Natural killer cell treated with Interleukin-12 subunit alpha and Interleukin-12 subunit beta and Interleukin-15 and Interleukin-18, amount 100 ng/mL, for 72 hours (primary cell): ENCODE data around the gene FEV. TPM values are rescaled to one million over a fixed set of nuclear protein-coding genes. Genes with fewer than 3 reads are reported as not detected.

ENCODE experiments used
- ATAC-seq, 2 donors: fragments of 150-1000 bp; cut with Tn5 transposase in 1 of 2; sonication (Bioruptor Pico), chemical (Tn5 transposase) in 1 of 2; 2 replicates each; pipeline ENCODE4 v1.10.0; 2021
- DNase-seq: peaks from one replicate; pipeline ENCODE4 v3.0.0; 2022; ENCODE audit warnings: low spot score
- H3K27ac Mint-ChIP-seq, 2 donors: 1 replicate in 1 of 2; 2 replicates in 1 of 2; pipeline ENCODE4 v1.8.0; 2022; ENCODE audit warnings: mixed read lengths in 2 of 2, mild to moderate bottlenecking in 1 of 2, moderate library complexity in 1 of 2
- H3K27me3 Mint-ChIP-seq, 2 donors: 1 replicate in 1 of 2; 2 replicates in 1 of 2; pipeline ENCODE4 v1.8.0; 2022; ENCODE audit warnings: mixed read lengths in 2 of 2
- H3K36me3 Mint-ChIP-seq: one replicate; pipeline ENCODE4 v1.8.0; 2022; ENCODE audit warnings: mixed read lengths
- H3K4me1 Mint-ChIP-seq, 2 donors: 1 replicate in 1 of 2; 2 replicates in 1 of 2; pipeline ENCODE4 v1.8.0; 2022; ENCODE audit warnings: low read depth in 2 of 2, mixed read lengths in 2 of 2, mild to moderate bottlenecking in 1 of 2
- H3K4me3 Mint-ChIP-seq: one replicate; pipeline ENCODE4 v1.8.0; 2022; ENCODE audit warnings: mixed read lengths
- H3K9me3 Mint-ChIP-seq: 2 replicates; pipeline ENCODE4 v1.8.0; 2022; ENCODE audit warnings: mixed read lengths
- total RNA-seq, 2 donors: library from RNA; stranded (reverse); gene quantifications; one replicate each; pipeline ENCODE4 v1.2.3, GENCODE V29; 2022

Gene FEV
- total RNA-seq, 2 donors from 2014 or later: not detected

- H3K27ac Mint-ChIP-seq: no peak overlapping the region
- no peaks in the 10 kb centered on the region for H3K36me3 Mint-ChIP-seq
- H3K27me3 Mint-ChIP-seq: peaks cover 43 to 71% of the 10 kb centered on the region in 2 donors
- no peak overlapping the region for H3K4me3 Mint-ChIP-seq
- DNase-seq (no peak), ATAC-seq (no peak)
- no peaks in the 10 kb centered on the region for H3K9me3 Mint-ChIP-seq
- peaks cover 7 to 13% of the 10 kb centered on the region in 2 donors for H3K4me1 Mint-ChIP-seq
These were observed 1.6 kb downstream of the FEV start for GRCh38 chr2:218983263-218983933.

- H3K36me3 Mint-ChIP-seq: no peaks in the 10 kb centered on the region
- no peak overlapping the region for H3K4me3 Mint-ChIP-seq
- no peak overlapping the region for H3K27ac Mint-ChIP-seq
- DNase-seq: no peak
- peaks cover 7 to 13% of the 10 kb centered on the region in 2 donors for H3K4me1 Mint-ChIP-seq
- no peak for ATAC-seq
- no peaks in the 10 kb centered on the region for H3K9me3 Mint-ChIP-seq
- peaks cover 45 to 71% of the 10 kb centered on the region in 2 donors for H3K27me3 Mint-ChIP-seq
These were observed 2.3 kb downstream of the FEV start for GRCh38 chr2:218982586-218983262.

GRCh38 chr2:218981881-218982585 lies 3.0 kb downstream of the FEV start:
- ATAC-seq (peak in 1 of 2 donors; percentile 25), DNase-seq (no peak)
- Mint-ChIP-seq H3K27me3 (peaks cover 45 to 71% of the 10 kb centered on the region in 2 donors), H3K36me3 (no peaks in the 10 kb centered on the region), H3K4me1 (peaks cover 7 to 13% of the 10 kb centered on the region in 2 donors), H3K4me3 (no peak overlapping the region), H3K9me3 (no peaks in the 10 kb centered on the region), H3K27ac (no peak overlapping the region)

GRCh38 chr2:218981390-218981880 lies 3.5 kb downstream of the FEV start:
- DNase-seq: no peak
- no peak overlapping the region for H3K27ac Mint-ChIP-seq

GRCh38 chr2:218980735-218981389 lies 4.1 kb downstream of the FEV start:
- peaks cover 7 to 13% of the 10 kb centered on the region in 2 donors for H3K4me1 Mint-ChIP-seq
- H3K36me3 Mint-ChIP-seq: no peaks in the 10 kb centered on the region
- peaks cover 41 to 71% of the 10 kb centered on the region in 2 donors for H3K27me3 Mint-ChIP-seq
- ATAC-seq (no peak), DNase-seq (no peak)
- no peak overlapping the region for H3K27ac Mint-ChIP-seq
- H3K9me3 Mint-ChIP-seq: no peaks in the 10 kb centered on the region
- H3K4me3 Mint-ChIP-seq: peak overlapping the region; percentile 68

More at GRCh38 chr2:218981390-218981880, 3.5 kb downstream of the FEV start:
- Mint-ChIP-seq H3K27me3 (peaks cover 42 to 71% of the 10 kb centered on the region in 2 donors), H3K36me3 (no peaks in the 10 kb centered on the region), H3K9me3 (no peaks in the 10 kb centered on the region), H3K4me3 (peak overlapping the region; percentile 68), H3K4me1 (peaks cover 7 to 13% of the 10 kb centered on the region in 2 donors)
- ATAC-seq: no peak

- Mint-ChIP-seq H3K27me3 (peaks cover 44 to 74% of the 10 kb centered on the region in 2 donors), H3K9me3 (no peaks in the 10 kb centered on the region), H3K27ac (no peak overlapping the region), H3K4me3 (peak overlapping the region; percentile 51), H3K36me3 (no peaks in the 10 kb centered on the region), H3K4me1 (peaks cover 7 to 13% of the 10 kb centered on the region in 2 donors)
- peak; percentile 85 to 88 for ATAC-seq
- DNase-seq: peak; percentile 84
These were observed 4.9 kb downstream of the FEV start for GRCh38 chr2:218979846-218980734.

GRCh38 chr2:218975060-218975777 lies 9.8 kb downstream of the FEV start:
- Mint-ChIP-seq H3K27ac (no peak overlapping the region), H3K4me1 (peaks cover 0 to 3% of the 10 kb centered on the region in 2 donors), H3K36me3 (no peaks in the 10 kb centered on the region), H3K4me3 (no peak overlapping the region), H3K27me3 (peaks cover 48 to 77% of the 10 kb centered on the region in 2 donors), H3K9me3 (no peaks in the 10 kb centered on the region)
- DNase-seq: no peak
- no peak for ATAC-seq

- no peaks in the 10 kb centered on the region for H3K4me1 Mint-ChIP-seq
- H3K27me3 Mint-ChIP-seq: peaks cover 49 to 58% of the 10 kb centered on the region in 2 donors
- H3K36me3 Mint-ChIP-seq: no peaks in the 10 kb centered on the region
- H3K4me3 Mint-ChIP-seq: no peak overlapping the region
- no peak overlapping the region for H3K27ac Mint-ChIP-seq
- no peaks in the 10 kb centered on the region for H3K9me3 Mint-ChIP-seq
- no peak for ATAC-seq
- DNase-seq: no peak
These were observed 14.1 kb downstream of the FEV start for GRCh38 chr2:218970894-218971293.

GRCh38 chr2:218964041-218964771 lies 20.8 kb downstream of the FEV start:
- no peaks in the 10 kb centered on the region for H3K9me3 Mint-ChIP-seq
- no peak overlapping the region for H3K27ac Mint-ChIP-seq
- H3K27me3 Mint-ChIP-seq: peaks cover 38 to 50% of the 10 kb centered on the region in 2 donors
- no peak overlapping the region for H3K4me3 Mint-ChIP-seq
- no peak for DNase-seq
- no peaks in the 10 kb centered on the region for H3K36me3 Mint-ChIP-seq
- H3K4me1 Mint-ChIP-seq: peaks cover 0 to 9% of the 10 kb centered on the region in 2 donors
- ATAC-seq: no peak

GRCh38 chr2:218963601-218964000 lies 21.4 kb downstream of the FEV start:
- Mint-ChIP-seq H3K4me1 (peaks cover 0 to 9% of the 10 kb centered on the region in 2 donors), H3K36me3 (no peaks in the 10 kb centered on the region), H3K27me3 (peaks cover 36 to 46% of the 10 kb centered on the region in 2 donors), H3K9me3 (no peaks in the 10 kb centered on the region), H3K4me3 (no peak overlapping the region), H3K27ac (no peak overlapping the region)
- DNase-seq: no peak
- ATAC-seq: no peak

- peaks cover 37 to 52% of the 10 kb centered on the region in 2 donors for H3K27me3 Mint-ChIP-seq
- no peaks in the 10 kb centered on the region for H3K9me3 Mint-ChIP-seq
- DNase-seq: no peak
- H3K4me1 Mint-ChIP-seq: peaks cover 0 to 9% of the 10 kb centered on the region in 2 donors
- no peak for ATAC-seq
- H3K36me3 Mint-ChIP-seq: no peaks in the 10 kb centered on the region
- H3K4me3 Mint-ChIP-seq: no peak overlapping the region
- no peak overlapping the region for H3K27ac Mint-ChIP-seq
These were observed 22.0 kb downstream of the FEV start for GRCh38 chr2:218962859-218963492.
